ENCODE results near the gene DHX40.
"Not testable (repeated sequence)": the region's sequence is repeated elsewhere in the genome, so short reads cannot be mapped to it uniquely, and the experiment has no call there.

Gene DHX40

GRCh38 chr17:59633658-59634359 is 68.4 kb downstream of the DHX40 start:
- DNase-seq: no peak

- DNase-seq: no peak
Measured at GRCh38 chr17:59634632-59635541, 69.5 kb downstream of the DHX40 start.

- no peak for DNase-seq
Measured at GRCh38 chr17:59637611-59638310, 72.4 kb downstream of the DHX40 start.

DNA sequence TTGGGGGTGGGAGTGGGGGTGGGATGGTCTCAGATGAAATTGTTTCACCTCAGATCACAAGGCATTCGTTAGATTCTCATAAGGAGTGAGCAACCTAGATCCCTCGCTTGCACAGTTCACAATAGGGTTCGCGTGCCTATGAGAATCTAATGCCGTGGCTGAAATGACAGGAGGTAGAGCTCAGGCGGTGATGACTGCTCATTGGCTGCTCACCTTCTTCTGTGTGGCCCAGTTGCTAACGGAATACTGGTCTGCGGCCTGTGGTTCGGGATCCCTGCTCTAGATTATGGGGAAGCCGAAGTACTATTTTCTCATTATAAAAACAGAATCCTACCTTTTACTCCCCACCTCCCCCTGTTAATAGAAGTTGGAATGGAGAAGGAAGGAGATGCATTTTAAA is 73.1 kb downstream of the DHX40 start:
- no peak for DNase-seq

- no peak for DNase-seq
Measured at GRCh38 chr17:59641799-59642484, 76.5 kb downstream of the DHX40 start.

GRCh38 chr17:59642565-59642964 is 77.2 kb downstream of the DHX40 start:
- no peak for DNase-seq

- no peak for DNase-seq
Measured at GRCh38 chr17:59643159-59644140, 78.0 kb downstream of the DHX40 start.

DNA sequence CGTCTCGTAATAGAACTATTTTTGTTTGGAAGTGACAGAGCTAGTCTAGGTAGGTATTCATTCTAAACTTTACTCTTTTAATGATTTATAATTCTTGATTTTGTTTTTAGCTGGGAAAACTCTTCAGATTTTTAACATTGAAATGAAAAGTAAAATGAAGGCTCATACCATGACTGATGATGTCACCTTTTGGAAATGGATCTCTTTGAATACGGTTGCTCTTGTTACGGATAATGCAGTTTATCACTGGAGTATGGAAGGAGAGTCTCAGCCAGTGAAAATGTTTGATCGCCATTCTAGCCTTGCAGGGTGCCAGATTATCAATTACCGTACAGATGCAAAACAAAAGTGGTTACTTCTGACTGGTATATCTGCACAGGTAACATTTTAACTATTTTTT is 81.9 kb downstream of the DHX40 start:
- DNase-seq: no peak

GRCh38 chr17:59649886-59650285 is 84.5 kb downstream of the DHX40 start:
- DNase-seq: no peak

DNA sequence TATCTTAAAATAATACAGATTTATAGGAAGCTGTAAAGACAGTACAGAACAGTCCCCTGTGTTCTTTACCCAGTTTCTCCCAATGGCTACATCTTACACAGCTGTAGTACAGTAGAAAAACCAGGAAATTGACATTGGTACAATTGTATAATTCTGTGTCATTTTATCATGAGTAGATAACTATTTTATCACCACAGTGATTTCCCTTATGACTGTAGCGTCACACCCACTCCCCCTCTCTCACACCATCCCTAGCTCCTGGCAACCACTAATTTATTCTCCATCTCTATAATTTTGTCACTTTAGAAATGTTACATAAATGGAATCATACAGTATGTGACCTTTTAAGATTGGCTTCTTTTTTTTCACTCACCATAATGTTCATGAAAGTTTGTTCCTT is 85.2 kb downstream of the DHX40 start:
- DNase-seq: no peak

DNA sequence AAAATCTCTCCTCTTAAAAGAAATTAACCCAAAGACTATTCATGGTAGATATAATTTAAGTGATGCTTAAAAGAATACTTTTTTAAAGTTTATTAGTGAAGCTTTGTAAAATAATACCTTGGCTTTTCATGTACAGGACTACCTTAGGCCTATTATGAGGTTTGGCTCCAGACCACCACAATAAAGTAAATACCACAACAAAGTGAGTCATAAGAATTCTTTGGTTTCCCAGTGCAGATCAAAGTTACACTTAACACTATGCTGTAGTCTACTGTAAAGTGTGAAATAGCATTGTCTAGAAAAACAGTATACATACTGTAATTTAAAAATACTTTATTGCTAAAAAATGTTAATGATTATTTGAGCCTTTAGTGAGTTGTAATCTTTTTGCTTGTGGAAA is 85.9 kb downstream of the DHX40 start:
- no peak for DNase-seq

- no peak for DNase-seq
Measured at GRCh38 chr17:59652119-59652518, 86.7 kb downstream of the DHX40 start.

DNA sequence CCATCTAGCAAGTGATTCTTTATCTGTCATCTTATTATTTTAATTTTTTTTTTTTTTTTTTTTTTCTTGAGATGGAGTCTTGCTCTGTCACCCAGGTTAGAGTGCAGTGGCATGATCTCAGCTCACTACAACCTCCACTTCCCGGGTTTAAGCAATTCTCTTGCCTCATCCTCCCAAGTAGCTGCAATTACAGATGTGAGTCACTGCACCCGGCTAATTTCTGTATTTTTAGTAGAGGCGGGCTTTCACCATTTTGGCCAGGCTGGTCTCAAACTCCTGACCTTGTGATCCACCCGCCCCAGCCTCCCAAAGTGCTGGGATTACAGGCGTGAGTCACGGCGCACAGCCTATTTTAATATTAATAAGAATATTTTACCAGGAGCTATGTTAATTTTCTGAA is 91.2 kb downstream of the DHX40 start:
- DNase-seq: not testable (repeated sequence)
